H9 (cell line): ENCODE results near the gene SLC25A18. TPM values are rescaled to one million over a fixed set of nuclear protein-coding genes. Genes with fewer than 3 reads are reported as not detected.
A peak's percentile ranks its signal among the peaks of the same experiment; 100 is the strongest.

Experiments
- DNase-seq: peaks from one replicate; pipeline ENCODE4 v3.0.0-alpha.2; 2017
- H2AFZ ChIP-seq: one replicate; pipeline ENCODE4 v1.6.1; 2013; ENCODE audit warnings: mild to moderate bottlenecking, low read length, control low read depth, moderate library complexity
- H2AK5ac ChIP-seq: 2 replicates; pipeline ENCODE4 v1.6.1; 2013; ENCODE audit warnings: low read length, control low read depth, mixed read lengths; ENCODE audit not compliant: insufficient read length
- H2BK120ac ChIP-seq: one replicate; pipeline ENCODE4 v1.6.1; 2013; ENCODE audit warnings: low read depth, mild to moderate bottlenecking, low read length, control low read depth, inconsistent platforms; ENCODE audit not compliant: poor library complexity, severe bottlenecking
- H2BK12ac ChIP-seq: 2 replicates; pipeline ENCODE4 v1.6.1; 2013; ENCODE audit warnings: low read length, control low read depth, mixed read lengths, low read depth; ENCODE audit not compliant: insufficient read length
- H2BK15ac ChIP-seq: 2 replicates; pipeline ENCODE4 v1.6.1; 2013; ENCODE audit warnings: low read depth, low read length, control low read depth
- H2BK20ac ChIP-seq: one replicate; pipeline ENCODE4 v1.6.1; 2013; ENCODE audit warnings: low read depth, mild to moderate bottlenecking, low read length, control low read depth, inconsistent platforms; ENCODE audit not compliant: poor library complexity, severe bottlenecking
- H2BK5ac ChIP-seq: 2 replicates; pipeline ENCODE4 v1.6.1; 2013; ENCODE audit warnings: low read length, control low read depth, mixed read lengths; ENCODE audit not compliant: insufficient read length
- H3K14ac ChIP-seq: 2 replicates; pipeline ENCODE4 v1.6.1; 2013; ENCODE audit warnings: low read length, control low read depth; ENCODE audit not compliant: insufficient read depth
- H3K18ac ChIP-seq: 2 replicates; pipeline ENCODE4 v1.6.1; 2013; ENCODE audit warnings: low read depth, mild to moderate bottlenecking, mixed read lengths, low read length, control low read depth; ENCODE audit not compliant: insufficient read length
- H3K23ac ChIP-seq: 2 replicates; pipeline ENCODE4 v1.6.1; 2013; ENCODE audit warnings: low read length, control low read depth, mixed read lengths, low read depth; ENCODE audit not compliant: insufficient read length
- H3K23me2 ChIP-seq: 2 replicates; pipeline ENCODE4 v1.6.1; 2013; ENCODE audit warnings: low read depth, mild to moderate bottlenecking, mixed read lengths, low read length, control low read depth; ENCODE audit not compliant: insufficient read length, poor library complexity, severe bottlenecking
- H3K27ac ChIP-seq: 2 replicates; pipeline ENCODE4 v1.5.1; 2013; ENCODE audit warnings: low read length, control low read depth, mixed read lengths, low read depth; ENCODE audit not compliant: insufficient read length
- H3K27me3 ChIP-seq: 2 replicates; pipeline ENCODE4 v1.6.1; 2013; ENCODE audit warnings: low read length, control low read depth, inconsistent platforms; ENCODE audit not compliant: insufficient read depth
- H3K4ac ChIP-seq: 2 replicates; pipeline ENCODE4 v1.6.1; 2013; ENCODE audit warnings: low read depth, mild to moderate bottlenecking, control low read depth, inconsistent platforms, low read length, moderate library complexity
- H3K4me1 ChIP-seq: 2 replicates; pipeline ENCODE4 v1.6.1; 2013; ENCODE audit warnings: low read length, control low read depth, inconsistent platforms; ENCODE audit not compliant: insufficient read depth
- H3K4me2 ChIP-seq: 2 replicates; pipeline ENCODE4 v1.6.1; 2013; ENCODE audit warnings: low read length, control low read depth, mixed read lengths; ENCODE audit not compliant: insufficient read length, insufficient read depth
- H3K56ac ChIP-seq: 2 replicates; pipeline ENCODE4 v1.6.1; 2013; ENCODE audit warnings: low read depth, mild to moderate bottlenecking, mixed read lengths, low read length, control low read depth; ENCODE audit not compliant: insufficient read length
- H3K79me1 ChIP-seq: 2 replicates; pipeline ENCODE4 v1.6.1; 2013; ENCODE audit warnings: low read depth, mild to moderate bottlenecking, moderate library complexity, low read length, control low read depth, inconsistent platforms; ENCODE audit not compliant: insufficient read depth, poor library complexity, severe bottlenecking
- H3K79me2 ChIP-seq: 2 replicates; pipeline ENCODE4 v1.6.1; 2013; ENCODE audit warnings: low read length, control low read depth, inconsistent platforms; ENCODE audit not compliant: insufficient read depth
- H3K9ac ChIP-seq: 2 replicates; pipeline ENCODE4 v1.6.1; 2013; ENCODE audit warnings: low read length, control low read depth, mixed read lengths; ENCODE audit not compliant: insufficient read length; ENCODE audit errors: extremely low read depth
- H3K9me3 ChIP-seq: one replicate; pipeline ENCODE4 v1.6.1; 2013; ENCODE audit warnings: low read depth, low read length, inconsistent platforms; ENCODE audit not compliant: control insufficient read depth
- H3T11ph ChIP-seq: one replicate; pipeline ENCODE4 v1.6.1; 2013; ENCODE audit warnings: mild to moderate bottlenecking, low read length, control low read depth, inconsistent platforms
- H4K20me1 ChIP-seq: one replicate; pipeline ENCODE4 v1.6.1; 2013; ENCODE audit not compliant: control insufficient read depth, insufficient read length, insufficient read depth
- H4K5ac ChIP-seq: 2 replicates; pipeline ENCODE4 v1.6.1; 2013; ENCODE audit warnings: low read depth, mild to moderate bottlenecking, mixed read lengths, low read length, control low read depth; ENCODE audit not compliant: insufficient read length
- H4K8ac ChIP-seq: replicated peaks from 2 replicates; pipeline ENCODE4 v1.6.1; 2013; ENCODE audit warnings: low read length, control low read depth, mixed read lengths, low read depth; ENCODE audit not compliant: insufficient read length
- H4K91ac ChIP-seq: 2 replicates; pipeline ENCODE4 v1.6.1; 2013; ENCODE audit warnings: low read depth, mild to moderate bottlenecking, moderate library complexity, mixed read lengths, low read length, control low read depth; ENCODE audit not compliant: insufficient read length
- H3K27ac Mint-ChIP-seq, 3 experiments: 2 replicates in 2 of 3; 3 replicates in 1 of 3; pipeline ENCODE4 v1.8.0; 2020 to 2021; ENCODE audit warnings: mixed read lengths in 3 of 3, mild to moderate bottlenecking in 1 of 3, moderate library complexity in 1 of 3
- H3K27me3 Mint-ChIP-seq: 2 replicates; pipeline ENCODE4 v1.8.0; 2021; ENCODE audit warnings: low read depth, mild to moderate bottlenecking, moderate library complexity, mixed read lengths
- H3K36me3 Mint-ChIP-seq, 3 experiments: 2 replicates in 2 of 3; 3 replicates in 1 of 3; pipeline ENCODE4 v1.8.0; 2020 to 2021; ENCODE audit warnings: low read depth in 3 of 3, mixed read lengths in 3 of 3; ENCODE audit not compliant: insufficient read depth in 1 of 3
- H3K4me1 Mint-ChIP-seq, 2 experiments: 2 replicates each; pipeline ENCODE4 v1.8.0; 2020; ENCODE audit warnings: mixed read lengths in 2 of 2
- H3K4me3 Mint-ChIP-seq, 2 experiments: 2 replicates in 1 of 2; 3 replicates in 1 of 2; pipeline ENCODE4 v1.8.0; 2020 to 2021; ENCODE audit warnings: mild to moderate bottlenecking in 2 of 2, mixed read lengths in 2 of 2, moderate library complexity in 1 of 2
- H3K9me3 Mint-ChIP-seq, 2 experiments: 2 replicates in 1 of 2; 3 replicates in 1 of 2; pipeline ENCODE4 v1.8.0; 2020; ENCODE audit warnings: mild to moderate bottlenecking in 2 of 2, mixed read lengths in 2 of 2, moderate library complexity in 1 of 2
- CTCF ChIP-seq: fragments of 200-600 bp; sonication (generic); conservative IDR thresholded peaks from 3 replicates; pipeline ENCODE4 v1.8.0; 2021; ENCODE audit warnings: antibody characterized with exemption, mild to moderate bottlenecking
- WGBS: extraction: QIAGEN DNeasy Blood & Tissue Kit; methylation state at CpG from one replicate; pipeline ENCODE4 v1.1.7; 2013; ENCODE audit warnings: missing lambda C conversion rate, low lambda C conversion rate, mixed read lengths; ENCODE audit not compliant: insufficient read length; ENCODE audit errors: extremely low coverage; 5-methylcytosine and 5-hydroxymethylcytosine counted together
- total RNA-seq: library from RNA; stranded (reverse); gene quantifications from 2 replicates; pipeline ENCODE4 v1.2.1, GENCODE V29; 2021

SLC25A18 gene
- total RNA-seq, 1 experiment from 2014 or later, result 2.3 TPM

- Histone ChIP-seq H3K79me1 (no peaks in the 10 kb centered on the region), H3K79me2 (no peaks in the 10 kb centered on the region), H3K14ac (no peak overlapping the region; the same call in 1 of the 2 replicates), H3K9me3 (no peaks in the 10 kb centered on the region), H3K4me2 (no peak overlapping the region), H4K8ac (no peak overlapping the region), H2AFZ (no peak overlapping the region), H2BK12ac (no peak overlapping the region), H2BK15ac (no peak overlapping the region), H3T11ph (no peak overlapping the region), H4K91ac (peak overlapping the region; percentile 61), H3K4ac (no peak overlapping the region), H4K5ac (no peak overlapping the region), H2BK20ac (no peak overlapping the region), H3K23ac (no peak overlapping the region), H3K4me1 (no peaks in the 10 kb centered on the region), H2AK5ac (no peak overlapping the region), H3K18ac (no peak overlapping the region), H3K27ac (no peak overlapping the region), H3K23me2 (no peaks in the 10 kb centered on the region), H3K56ac (no peak overlapping the region), H4K20me1 (no peaks in the 10 kb centered on the region), H2BK5ac (no peak overlapping the region), H3K27me3 (no peaks in the 10 kb centered on the region), H2BK120ac (no peak overlapping the region), H3K9ac (no peak overlapping the region)
- H3K4me3 Mint-ChIP-seq, result no peak overlapping the region
- WGBS, result no CpG with 5 or more reads among the region's 17 CpGs
- H3K9me3 Mint-ChIP-seq, result no peaks in the 10 kb centered on the region
- DNase-seq, result peak; percentile 38
- no peak for TF ChIP-seq CTCF
- H3K27ac Mint-ChIP-seq, result no peak overlapping the region; a peak in 1 of 7 replicates
- peaks cover 0 to 2% (median 0%) of the 10 kb centered on the region in 3 experiments; a peak in 1 of 7 replicates for H3K36me3 Mint-ChIP-seq
- peaks cover 6 to 10% of the 10 kb centered on the region in 2 experiments for H3K4me1 Mint-ChIP-seq
- no peaks in the 10 kb centered on the region; the same call in 1 of the 2 replicates for H3K27me3 Mint-ChIP-seq
Observed at GRCh38 chr22:17581631-17582030, 18.3 kb downstream of the SLC25A18 start.
